K562 (cell line): ENCODE measurements around the gene HSFX3. TPM values are rescaled to one million over a fixed set of nuclear protein-coding genes. Genes with fewer than 3 reads are reported as not detected.
A peak's percentile ranks its signal among the peaks of the same experiment; 100 is the strongest.

Source experiments
- CHD1 ChIP-seq: fragments of 200-600 bp; sonication (generic); IDR thresholded peaks from one replicate; pipeline ENCODE4 v1.6.1; 2012; ENCODE audit warnings: mild to moderate bottlenecking, moderate library complexity, low read length, inconsistent platforms
- E2F4 ChIP-seq: sonication (generic); formaldehyde crosslinking; IDR thresholded peaks from 2 replicates; pipeline ENCODE4 v1.8.0; 2022; ENCODE audit warnings: mild to moderate bottlenecking, low read depth, missing genetic modification reagents
- MGA ChIP-seq: fragments of 450-650 bp; IDR thresholded peaks from 2 replicates; pipeline ENCODE4 v1.6.1; 2016; ENCODE audit warnings: mild to moderate bottlenecking, moderate library complexity
- MXD1 ChIP-seq: fragments of 250-450 bp; sonication (Bioruptor Pico); IDR thresholded peaks from 2 replicates; pipeline ENCODE4 v1.8.0; 2021; ENCODE audit warnings: borderline replicate concordance, mild to moderate bottlenecking, moderate library complexity; ENCODE audit not compliant: poor library complexity, severe bottlenecking
- NR3C1 ChIP-seq: sonication (generic); formaldehyde crosslinking; IDR thresholded peaks from 2 replicates; pipeline ENCODE4 v1.8.1; 2022; ENCODE audit warnings: missing genetic modification reagents
- TEAD1 ChIP-seq, 2 experiments: fragments of 450-650 bp in 1 of 2; sonication (generic) in 1 of 2; formaldehyde crosslinking; IDR thresholded peaks; 2 replicates each; pipeline versions ENCODE4 v1.4.0 to v1.8.0; 2020 to 2022; ENCODE audit warnings: mild to moderate bottlenecking in 2 of 2, missing genetic modification reagents in 1 of 2
- U2AF2 ChIP-seq: fragments of 200-400 bp; formaldehyde crosslinking; optimal IDR thresholded peaks from 2 replicates; pipeline ENCODE3; 2017; ENCODE audit warnings: low read depth, mild to moderate bottlenecking, low read length
- polyA plus RNA-seq, 8 experiments: library from polyadenylated mRNA; depleted of rRNA in 4 of 8; stranded (reverse) in 5 of 8; unstranded in 3 of 8; fragments of >200 nt; fragmentation: Nextera tagmentation in 2 of 8; fragmentation: Illumina TruSeq in 1 of 8; extraction: Ambion mirVana in 2 of 8; extraction: Trizol in 1 of 8; gene quantifications; 2 replicates each; pipeline versions ENCODE4 v1.2.1 to v1.2.3, GENCODE V29; 2011 to 2014; ENCODE audit warnings: inconsistent platforms in 1 of 8, missing spikeins in 1 of 8
- total RNA-seq, 7 experiments: library from RNA; depleted of rRNA in 6 of 7; stranded (reverse); fragments of >200 nt in 6 of 7; fragmentation: Illumina TruSeq in 2 of 7; extraction: Trizol in 2 of 7; gene quantifications; 2 replicates each; pipeline versions ENCODE4 v1.2.1 to v1.2.3, GENCODE V29; 2011 to 2021; ENCODE audit warnings: low replicate concordance in 1 of 7

Gene HSFX3
- total and polyA plus RNA-seq, 9 of the 15 experiments (the other 6 are each of a cell fraction or from before 2014, with no cell fraction given) = 0.08 to 0.10 TPM; not detected in 7

- TF ChIP-seq U2AF2 (no peak), NR3C1 (no peak), MGA (peak; percentile 60), E2F4 (CRISPR knock-in tag) (no peak), TEAD1 (CRISPR knock-in tag; IDR thresholded peaks at IDR 0.05) (peak in 1 of 2 experiments; percentile 42; a peak in 1 of 4 replicates), CHD1 (no peak), MXD1 (CRISPR knock-in tag) (no peak)
Observed at GRCh38 chrX:149540621-149541520, 8.9 kb downstream of the HSFX3 start, which contains the start of gene EOLA1 (continued).
